Measurements from ENCODE around the gene TMEM108.

The TMEM108 gene

GRCh38 chr3:133162670-133163305 is 124.6 kb downstream of the TMEM108 start:
- no peak for DNase-seq (ENCODE audit: low read depth)

- no peak for DNase-seq (ENCODE audit: low read depth)
Measured at GRCh38 chr3:133167340-133168024, 129.3 kb downstream of the TMEM108 start.

DNA sequence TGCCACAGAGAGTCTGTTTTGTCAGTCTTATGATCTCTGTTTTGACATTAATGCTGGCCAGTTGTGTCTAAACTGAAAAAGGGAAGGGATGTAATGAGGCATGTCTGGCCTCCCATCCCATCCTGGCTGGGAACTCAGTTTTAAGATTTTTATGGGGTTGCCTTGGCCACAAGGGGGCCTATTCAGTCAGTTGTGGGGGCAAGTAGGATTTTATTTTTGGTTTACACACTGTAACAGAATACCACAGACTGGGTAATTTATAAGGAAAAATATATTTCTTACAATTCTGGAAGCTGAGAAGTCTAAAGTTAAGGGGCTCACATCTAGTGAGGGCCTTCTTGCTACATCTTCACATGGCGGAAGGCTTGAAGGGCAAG is 129.8 kb downstream of the TMEM108 start:
- DNase-seq (ENCODE audit: low read depth) = no peak

- DNase-seq (ENCODE audit: low read depth) = no peak
Measured at GRCh38 chr3:133169331-133170068, 131.3 kb downstream of the TMEM108 start.

DNA sequence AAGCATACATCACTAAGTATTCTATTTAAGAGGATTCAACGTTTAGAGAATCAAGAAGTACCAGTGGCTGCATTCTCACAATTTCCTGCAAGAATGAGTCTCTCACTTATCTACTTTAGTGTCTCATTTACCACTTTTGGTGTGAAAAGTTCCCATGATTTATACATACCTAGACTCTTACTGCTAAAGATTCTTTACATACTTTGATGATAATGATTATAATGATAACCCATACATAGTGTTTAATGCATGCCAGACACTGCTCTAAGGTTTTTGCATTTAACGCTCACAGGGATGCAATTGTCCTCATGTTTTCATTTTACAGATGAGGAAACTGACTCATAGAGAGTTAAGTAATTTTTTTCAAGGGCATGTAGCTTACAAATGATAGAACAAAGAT is 133.6 kb downstream of the TMEM108 start:
- no peak for DNase-seq (ENCODE audit: low read depth)

- DNase-seq (ENCODE audit: low read depth) = no peak
Measured at GRCh38 chr3:133181392-133182150, 143.4 kb downstream of the TMEM108 start.

- DNase-seq (ENCODE audit: low read depth) = no peak
Measured at GRCh38 chr3:133187870-133188379, 149.7 kb downstream of the TMEM108 start.

DNA sequence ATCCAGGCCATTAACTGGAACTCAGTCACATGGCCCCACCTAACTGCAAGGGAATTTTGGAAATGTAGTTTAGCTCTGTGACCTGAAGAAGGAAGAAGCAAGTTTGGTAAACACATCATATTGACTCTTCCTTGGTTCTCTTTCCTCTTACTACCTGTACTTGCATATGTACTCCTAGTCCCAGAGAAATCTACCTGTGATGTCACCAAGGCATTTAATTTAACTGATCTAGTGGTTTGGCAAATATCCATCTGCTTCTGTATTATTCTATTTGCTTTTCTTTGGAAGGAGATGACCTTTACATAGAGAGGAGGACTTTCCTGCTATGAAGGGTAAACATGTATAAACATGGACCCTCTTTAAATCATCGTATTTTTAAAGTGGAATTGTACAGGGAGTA is 150.8 kb downstream of the TMEM108 start:
- no peak for DNase-seq (ENCODE audit: low read depth)

GRCh38 chr3:133189893-133190292 is 151.7 kb downstream of the TMEM108 start:
- DNase-seq (ENCODE audit: low read depth) = no peak

- DNase-seq (ENCODE audit: low read depth) = no peak
Measured at GRCh38 chr3:133191818-133192217, 153.6 kb downstream of the TMEM108 start.

DNA sequence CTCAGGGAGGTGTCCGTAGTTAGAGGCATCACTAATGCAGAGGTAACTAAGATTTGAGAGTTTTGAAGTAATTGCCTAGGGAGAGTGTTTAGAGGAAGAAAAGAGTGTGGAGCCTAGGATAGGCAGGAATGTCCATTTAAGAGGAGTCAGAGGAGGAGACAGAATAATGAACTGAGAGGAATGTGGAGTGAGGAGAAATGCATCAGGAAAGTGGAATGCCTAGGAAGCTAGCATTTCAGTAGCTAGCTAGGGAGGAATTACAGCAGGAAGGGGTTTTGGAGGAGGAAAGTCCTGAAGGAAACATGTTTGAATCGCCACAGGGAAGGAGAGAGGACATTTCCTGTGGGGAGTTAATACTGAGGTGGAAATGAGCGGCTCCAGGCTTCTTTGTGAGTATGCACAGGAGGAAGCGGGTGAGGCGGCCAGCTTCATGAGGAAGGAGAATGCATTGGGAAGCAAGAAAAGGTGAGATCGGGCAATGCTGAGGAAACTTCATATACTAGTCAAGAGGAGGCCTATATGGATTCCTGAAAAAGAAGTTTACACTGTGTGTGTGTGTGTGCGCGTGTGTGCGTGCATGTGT is 154.3 kb downstream of the TMEM108 start:
- DNase-seq (ENCODE audit: low read depth) = no peak

- no peak for DNase-seq (ENCODE audit: low read depth)
Measured at GRCh38 chr3:133192967-133193366, 154.8 kb downstream of the TMEM108 start.

DNA sequence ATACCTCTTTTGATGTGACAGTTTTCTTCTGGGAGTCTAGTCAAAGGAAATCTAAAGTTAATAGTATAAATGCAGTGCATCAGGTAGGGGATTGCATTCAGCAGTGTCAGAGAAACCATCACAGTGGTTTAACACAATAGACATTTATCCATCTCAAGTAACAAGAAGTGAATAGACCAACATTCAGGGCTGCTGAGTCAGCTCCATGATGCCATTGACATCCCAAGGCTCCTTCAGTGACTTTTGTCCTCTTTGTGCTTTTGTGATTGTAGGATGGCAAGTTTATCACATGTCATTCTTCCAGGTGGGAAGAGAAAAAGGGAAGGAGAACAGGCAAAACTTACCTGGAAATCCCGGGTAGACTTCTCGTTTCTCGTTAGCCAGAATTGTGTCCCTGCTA is 158.3 kb downstream of the TMEM108 start:
- DNase-seq (ENCODE audit: low read depth) = no peak

GRCh38 chr3:133197619-133198018 is 159.4 kb downstream of the TMEM108 start:
- DNase-seq (ENCODE audit: low read depth) = no peak

DNA sequence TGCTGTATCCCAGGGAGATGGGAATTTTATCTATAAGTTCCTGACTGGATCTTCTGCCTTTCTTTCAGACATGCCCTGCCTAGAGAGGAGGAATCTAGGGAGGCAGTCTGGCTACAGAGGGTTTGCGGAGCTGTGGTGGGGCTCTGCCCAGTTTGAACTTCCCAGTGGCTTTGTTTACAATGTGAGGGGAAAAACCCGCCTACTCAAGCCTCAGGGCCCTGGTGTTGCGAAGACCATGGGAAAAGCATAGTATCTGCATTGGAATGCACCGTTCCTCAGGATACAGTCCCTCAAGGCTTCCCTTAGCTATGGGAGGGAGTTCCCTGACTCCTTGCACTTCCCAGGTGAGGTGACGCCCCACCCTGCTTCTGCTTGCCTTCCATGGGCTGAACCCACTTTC is 168.7 kb downstream of the TMEM108 start:
- no peak for DNase-seq (ENCODE audit: low read depth)

DNA sequence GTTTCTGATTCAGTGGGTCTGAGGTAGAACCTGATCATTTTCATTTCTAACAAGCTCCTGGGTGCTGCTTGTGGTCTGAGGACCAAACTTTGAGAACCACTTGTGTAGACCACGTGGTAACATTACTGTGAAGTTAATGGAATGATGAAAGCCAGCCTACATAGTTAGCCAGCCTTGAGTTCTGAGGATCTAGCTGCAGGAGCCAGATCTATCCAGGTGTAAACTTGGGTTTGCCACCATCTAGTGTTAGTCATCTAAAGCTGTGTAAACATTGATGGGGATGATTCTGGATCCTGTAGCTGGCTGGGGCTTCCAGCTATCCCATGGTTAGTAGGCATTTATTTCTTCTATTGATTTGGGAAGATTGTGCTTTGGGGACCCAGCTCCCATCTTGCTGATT is 170.0 kb downstream of the TMEM108 start:
- DNase-seq (ENCODE audit: low read depth) = no peak

DNA sequence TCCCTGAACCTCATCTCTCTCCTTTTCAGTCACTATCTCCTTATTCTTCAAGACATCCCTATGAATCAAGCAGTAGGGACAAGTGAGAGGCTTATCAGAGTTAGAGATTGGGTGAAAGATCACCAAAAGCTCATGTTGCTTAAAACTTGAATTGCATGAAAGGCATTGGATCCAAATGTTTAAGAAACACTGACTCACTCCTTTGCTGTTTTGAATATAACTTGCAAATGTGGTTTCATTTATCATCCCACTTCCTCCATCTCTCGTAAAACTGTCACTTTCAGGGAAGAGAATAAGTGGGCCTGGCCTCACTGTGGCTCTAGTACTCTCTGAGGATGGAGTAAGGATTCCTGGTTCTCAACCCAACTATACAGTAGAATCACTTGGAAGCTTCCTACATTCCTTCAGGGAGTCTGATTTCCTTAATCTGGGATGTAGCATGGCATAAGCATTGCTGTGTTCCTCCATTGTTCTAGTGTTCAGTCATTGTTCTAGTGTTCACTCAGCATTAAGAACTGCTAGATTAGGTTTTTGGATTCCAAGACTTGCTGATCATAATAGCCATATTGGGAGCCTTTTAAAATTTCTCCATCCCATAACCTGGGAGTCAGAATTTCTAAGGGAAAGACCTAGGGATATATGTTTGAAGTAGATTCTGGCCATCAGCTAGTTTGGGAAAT is 171.8 kb downstream of the TMEM108 start:
- DNase-seq (ENCODE audit: low read depth) = no peak

- DNase-seq (ENCODE audit: low read depth) = no peak
Measured at GRCh38 chr3:133210656-133211055, 172.5 kb downstream of the TMEM108 start.

DNA sequence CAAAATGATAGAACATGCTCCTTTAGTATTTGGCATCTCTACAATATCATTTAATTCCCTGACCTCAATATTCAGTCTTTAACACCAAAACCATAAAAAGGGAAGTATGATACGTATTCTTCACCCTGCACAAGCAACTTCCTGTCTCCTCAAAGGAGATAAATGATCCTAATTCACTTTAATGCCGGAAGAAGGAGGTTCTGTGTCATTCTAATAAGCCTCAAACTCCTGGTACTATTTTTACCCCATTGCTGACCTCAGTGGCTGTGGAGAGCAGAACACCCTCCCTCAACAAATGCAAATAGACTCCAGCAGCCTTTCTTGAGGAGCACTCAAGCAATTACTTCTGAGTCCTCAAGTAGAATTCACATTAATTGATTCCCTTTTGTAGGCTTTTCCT is 173.3 kb downstream of the TMEM108 start:
- peak; percentile 7 for DNase-seq (ENCODE audit: low read depth)

GRCh38 chr3:133211856-133212255 is 173.7 kb downstream of the TMEM108 start:
- DNase-seq (ENCODE audit: low read depth) = no peak

- DNase-seq (ENCODE audit: low read depth) = no peak
Measured at GRCh38 chr3:133213937-133214336, 175.7 kb downstream of the TMEM108 start.
